ENCODE measurements around the gene COPB2. TPM values are rescaled to one million over a fixed set of nuclear protein-coding genes. Genes with fewer than 3 reads are reported as not detected.

COPB2 gene
- total RNA-seq, 1 experiment from 2014 or later: 119 TPM

DNA sequence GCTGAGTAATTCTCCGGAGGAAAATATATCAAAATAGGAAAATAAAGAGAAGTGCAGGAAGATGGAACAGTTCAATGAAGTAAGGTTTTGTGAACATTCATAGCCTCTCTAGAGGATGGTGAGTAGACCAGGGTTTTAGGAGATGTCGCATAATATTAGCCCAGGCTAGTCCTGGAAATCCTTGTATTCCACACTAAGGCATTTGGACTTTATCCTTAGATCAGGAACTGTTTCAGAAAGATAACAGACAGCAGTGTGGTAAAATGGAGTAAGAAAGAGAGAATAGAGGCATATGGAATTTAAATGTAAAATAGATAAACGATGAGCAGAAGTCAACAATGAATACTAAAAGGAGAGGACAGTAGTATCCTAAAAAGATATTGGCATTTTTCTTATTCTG, 12.1 kb downstream of the COPB2 start (continued):
- TF ChIP-seq CBX3 (IDR thresholded peaks at IDR 0.05; ENCODE audit: low read depth): no peak

DNA sequence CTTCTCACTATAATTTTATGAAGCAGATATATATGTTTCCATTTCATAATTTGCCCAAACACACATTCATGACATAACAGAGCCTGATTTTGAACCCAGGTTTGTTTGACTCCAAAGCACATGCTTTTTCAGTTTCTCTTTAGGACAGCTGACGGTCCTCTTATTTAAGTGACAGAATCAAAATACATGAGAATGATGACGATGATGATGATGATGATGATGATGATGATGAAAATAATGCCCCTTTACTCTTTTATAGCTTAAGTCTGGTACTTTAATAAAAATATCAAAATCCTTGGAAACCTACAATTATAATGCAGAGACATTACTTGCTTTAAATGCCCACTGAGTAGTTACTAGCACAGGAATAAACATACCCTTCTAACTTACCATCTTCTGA, 15.3 kb downstream of the COPB2 start:
- no peak overlapping the region for H2AFZ ChIP-seq (ENCODE audit: low read depth, low read length, poor library complexity, severe bottlenecking)
- POLR2A ChIA-PET: no interaction called here
- H3K27ac ChIP-seq (ENCODE audit: low read depth, low read length): no peak overlapping the region
- CTCF ChIA-PET: no interaction called here
- intact Hi-C loops (cut with micrococcal nuclease): no loop called here
- ATAC-seq (no peak), DNase-seq (ENCODE audit: low read depth, low spot score) (no peak)
- H3K27me3 ChIP-seq (ENCODE audit: insufficient read depth, low read length): no peaks in the 10 kb centered on the region
- BruUV-seq (replicated peaks): no TSS peak
- no peak overlapping the region for H3K4me3 ChIP-seq (replicated peaks in 1 of 2; ENCODE audit: low read depth in 1 of 2, low read length in 2 of 2)
- peaks cover 20% of the 10 kb centered on the region for H3K79me2 ChIP-seq (ENCODE audit: insufficient read depth, low read length)
- H3K9ac ChIP-seq (ENCODE audit: low read length): no peak overlapping the region
- H3K4me1 ChIP-seq (ENCODE audit: control insufficient read depth in 1 of 2, insufficient read depth in 2 of 2, low read length in 2 of 2): no peaks in the 10 kb centered on the region
- RAD21 ChIA-PET (ENCODE audit: low non-redundant PET in 1 of 2, low total read pairs in 2 of 2, uncharacterized antibody in 2 of 2, unreplicated experiment in 2 of 2): no interaction called here
- H3K9me2 ChIP-seq (ENCODE audit: insufficient read depth): no peaks in the 10 kb centered on the region
- H3K36me3 ChIP-seq (ENCODE audit: control insufficient read depth in 1 of 2, insufficient read depth in 2 of 2, low read length in 2 of 2): peaks cover 66 to 67% of the 10 kb centered on the region in 2 experiments
- TF ChIP-seq, protein P1, sequence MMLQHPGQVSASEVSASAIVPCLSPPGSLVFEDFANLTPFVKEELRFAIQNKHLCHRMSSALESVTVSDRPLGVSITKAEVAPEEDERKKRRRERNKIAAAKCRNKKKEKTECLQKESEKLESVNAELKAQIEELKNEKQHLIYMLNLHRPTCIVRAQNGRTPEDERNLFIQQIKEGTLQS (IDR thresholded peaks at IDR 0.05): no peak
- no peak for TF ChIP-seq ZNF274 (IDR thresholded peaks at IDR 0.05; ENCODE audit: low read depth, low read length)
- TF ChIP-seq CBX3 (IDR thresholded peaks at IDR 0.05; ENCODE audit: low read depth): no peak
- TF ChIP-seq YY1 (IDR thresholded peaks at IDR 0.05; ENCODE audit: extremely low read depth, insufficient replicate concordance, low read depth, low read length): no peak
- TF ChIP-seq POLR2A (IDR thresholded peaks at IDR 0.05; ENCODE audit: borderline replicate concordance, extremely low read depth, insufficient read depth, insufficient read length): no peak
- no peak for TF ChIP-seq EZH2 (IDR thresholded peaks at IDR 0.05)
- no peak for TF ChIP-seq EZH2phosphoT487 (IDR thresholded peaks at IDR 0.05; ENCODE audit: borderline replicate concordance)
- TF ChIP-seq ZFX (IDR thresholded peaks at IDR 0.05): no peak
- no peak for TF ChIP-seq TCF7L2 (IDR thresholded peaks at IDR 0.05; ENCODE audit: borderline replicate concordance, extremely low read depth, insufficient read depth, insufficient read length)
- TF ChIP-seq, protein P2, sequence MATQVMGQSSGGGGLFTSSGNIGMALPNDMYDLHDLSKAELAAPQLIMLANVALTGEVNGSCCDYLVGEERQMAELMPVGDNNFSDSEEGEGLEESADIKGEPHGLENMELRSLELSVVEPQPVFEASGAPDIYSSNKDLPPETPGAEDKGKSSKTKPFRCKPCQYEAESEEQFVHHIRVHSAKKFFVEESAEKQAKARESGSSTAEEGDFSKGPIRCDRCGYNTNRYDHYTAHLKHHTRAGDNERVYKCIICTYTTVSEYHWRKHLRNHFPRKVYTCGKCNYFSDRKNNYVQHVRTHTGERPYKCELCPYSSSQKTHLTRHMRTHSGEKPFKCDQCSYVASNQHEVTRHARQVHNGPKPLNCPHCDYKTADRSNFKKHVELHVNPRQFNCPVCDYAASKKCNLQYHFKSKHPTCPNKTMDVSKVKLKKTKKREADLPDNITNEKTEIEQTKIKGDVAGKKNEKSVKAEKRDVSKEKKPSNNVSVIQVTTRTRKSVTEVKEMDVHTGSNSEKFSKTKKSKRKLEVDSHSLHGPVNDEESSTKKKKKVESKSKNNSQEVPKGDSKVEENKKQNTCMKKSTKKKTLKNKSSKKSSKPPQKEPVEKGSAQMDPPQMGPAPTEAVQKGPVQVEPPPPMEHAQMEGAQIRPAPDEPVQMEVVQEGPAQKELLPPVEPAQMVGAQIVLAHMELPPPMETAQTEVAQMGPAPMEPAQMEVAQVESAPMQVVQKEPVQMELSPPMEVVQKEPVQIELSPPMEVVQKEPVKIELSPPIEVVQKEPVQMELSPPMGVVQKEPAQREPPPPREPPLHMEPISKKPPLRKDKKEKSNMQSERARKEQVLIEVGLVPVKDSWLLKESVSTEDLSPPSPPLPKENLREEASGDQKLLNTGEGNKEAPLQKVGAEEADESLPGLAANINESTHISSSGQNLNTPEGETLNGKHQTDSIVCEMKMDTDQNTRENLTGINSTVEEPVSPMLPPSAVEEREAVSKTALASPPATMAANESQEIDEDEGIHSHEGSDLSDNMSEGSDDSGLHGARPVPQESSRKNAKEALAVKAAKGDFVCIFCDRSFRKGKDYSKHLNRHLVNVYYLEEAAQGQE (IDR thresholded peaks at IDR 0.05; ENCODE audit: low read depth): no peak
- TF ChIP-seq JUND (IDR thresholded peaks at IDR 0.05): no peak
- no peaks in the 10 kb centered on the region for H3K9me3 ChIP-seq (ENCODE audit: control insufficient read depth in 1 of 2, insufficient read depth in 1 of 2, low read depth in 1 of 2, low read length in 2 of 2)
- H4K20me1 ChIP-seq (ENCODE audit: insufficient read depth): no peaks in the 10 kb centered on the region
- H3K4me2 ChIP-seq (ENCODE audit: low read length): no peak overlapping the region
